Suprapubic skin (tissue), 4 donors: ENCODE results near the gene CTNND2.

Source experiments
- CTCF ChIP-seq, 2 donors: fragments of 200-600 bp in 1 of 2; fragments of 450-650 bp in 1 of 2; sonication (generic) in 1 of 2; IDR thresholded peaks; one replicate each; pipeline ENCODE4 v1.5.1; 2016 to 2019; ENCODE audit warnings: antibody characterized with exemption in 2 of 2, mild to moderate bottlenecking in 1 of 2, moderate library complexity in 1 of 2
- EP300 ChIP-seq: sonication (generic); formaldehyde crosslinking; IDR thresholded peaks from one replicate; pipeline ENCODE4 v1.6.1; 2017; ENCODE audit warnings: antibody characterized with exemption
- POLR2A ChIP-seq, 2 donors: fragments of 450-650 bp; IDR thresholded peaks; one replicate each; pipeline ENCODE4 v1.6.1; 2017; ENCODE audit warnings: antibody characterized with exemption in 2 of 2, mild to moderate bottlenecking in 2 of 2, moderate library complexity in 2 of 2
- POLR2AphosphoS5 ChIP-seq, 3 donors: sonication (generic); formaldehyde crosslinking; IDR thresholded peaks; one replicate each; pipeline ENCODE4 v1.6.1; 2017; ENCODE audit warnings: antibody characterized with exemption in 3 of 3

DNA sequence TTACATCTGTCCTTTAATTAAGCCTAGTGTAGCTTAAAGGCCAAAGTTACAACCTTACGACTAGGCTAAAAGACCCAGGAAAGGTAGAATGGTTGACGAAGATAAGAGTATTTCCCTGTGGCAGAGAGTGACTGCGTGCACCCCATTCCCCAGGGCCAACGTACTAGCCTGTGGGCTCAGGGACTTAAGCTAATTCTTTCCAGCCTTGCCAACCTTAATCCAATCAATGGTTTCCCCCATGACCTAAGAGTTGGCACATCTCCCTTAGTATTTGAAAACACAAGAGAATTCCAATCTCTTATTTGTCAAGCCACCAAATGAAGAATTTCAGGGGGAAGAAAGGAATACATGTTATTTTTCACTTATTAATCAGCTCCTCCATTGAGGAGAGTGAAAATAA is 16.0 kb downstream of the CTNND2 start:
- TF ChIP-seq CTCF (IDR thresholded peaks at IDR 0.05) (no peak), POLR2A (IDR thresholded peaks at IDR 0.05) (no peak), POLR2AphosphoS5 (IDR thresholded peaks at IDR 0.05) (no peak), EP300 (no peak)
